HEK293 (cell line): ENCODE measurements around the gene GRK5.

Experiments used
- CTCF ChIA-PET: fragments of 350-600 bp; formaldehyde crosslinking; extraction: SDS; loops from one replicate; lab custom pipeline; 2021; ENCODE audit warnings: antibody characterized with exemption; lab: Yijun Ruan, JAX
- POLR2A ChIA-PET: fragments of 300-600 bp; formaldehyde crosslinking; extraction: SDS; loops from one replicate; lab custom pipeline; 2020; ENCODE audit warnings: antibody characterized with exemption, inconsistent platforms; lab: Yijun Ruan, JAX
- H3K27ac ChIP-seq: fragments of 200-500 bp; sonication (Bioruptor generic); 2 replicates; pipeline ENCODE4 v1.5.1; 2014; ENCODE audit warnings: low read depth, low read length, control low read depth, inconsistent platforms; ENCODE audit errors: extremely low read depth
- H3K36me3 ChIP-seq, 2 experiments: fragments of 200-500 bp in 1 of 2; sonication (Bioruptor generic) in 1 of 2; 1 replicate in 1 of 2; 2 replicates in 1 of 2; pipeline ENCODE4 v1.5.1; 2014 to 2017; ENCODE audit warnings: inconsistent platforms in 2 of 2, low read length in 2 of 2; ENCODE audit not compliant: control insufficient read depth in 2 of 2, insufficient read depth in 1 of 2
- H3K4me1 ChIP-seq: fragments of 200-500 bp; sonication (Bioruptor generic); 2 replicates; pipeline ENCODE4 v1.5.1; 2014; ENCODE audit warnings: mild to moderate bottlenecking, low read length, inconsistent platforms; ENCODE audit not compliant: control insufficient read depth, insufficient read depth
- H3K4me3 ChIP-seq: 2 replicates; pipeline ENCODE4 v1.5.1; 2011; ENCODE audit warnings: low read depth, mild to moderate bottlenecking, control low read depth, low read length, moderate library complexity
- H3K9me3 ChIP-seq: fragments of 200-500 bp; sonication (Bioruptor generic); 2 replicates; pipeline ENCODE4 v1.5.1; 2014; ENCODE audit warnings: low read depth, low read length, inconsistent platforms; ENCODE audit not compliant: control insufficient read depth, insufficient read depth
- KLF17 ChIP-seq: fragments of 450-650 bp; formaldehyde crosslinking; IDR thresholded peaks from 2 replicates; pipeline ENCODE4 v1.5.1; 2016; ENCODE audit warnings: missing biosample characterization, missing genetic modification characterization
- KLF8 ChIP-seq: fragments of 450-650 bp; formaldehyde crosslinking; IDR thresholded peaks from 2 replicates; pipeline ENCODE4 v1.5.1; 2016; ENCODE audit warnings: missing biosample characterization, missing genetic modification characterization
- MZF1 ChIP-seq: fragments of 450-650 bp; formaldehyde crosslinking; IDR thresholded peaks from 2 replicates; pipeline ENCODE4 v1.5.1; 2017; ENCODE audit warnings: missing biosample characterization, missing genetic modification characterization, borderline replicate concordance
- PRDM4 ChIP-seq: fragments of 450-650 bp; formaldehyde crosslinking; IDR thresholded peaks from 2 replicates; pipeline ENCODE4 v1.5.1; 2017; ENCODE audit warnings: missing biosample characterization, missing genetic modification characterization
- SP3 ChIP-seq: fragments of 450-650 bp; formaldehyde crosslinking; IDR thresholded peaks from 2 replicates; pipeline ENCODE4 v1.5.1; 2016; ENCODE audit warnings: missing biosample characterization, missing genetic modification characterization
- ZBTB6 ChIP-seq: fragments of 450-650 bp; formaldehyde crosslinking; IDR thresholded peaks from 2 replicates; pipeline ENCODE4 v1.5.1; 2017; ENCODE audit warnings: missing biosample characterization, missing genetic modification characterization
- ZNF10 ChIP-seq: fragments of 450-650 bp; formaldehyde crosslinking; IDR thresholded peaks from 2 replicates; pipeline ENCODE4 v1.5.1; 2017; ENCODE audit warnings: missing biosample characterization, missing genetic modification characterization
- ZNF140 ChIP-seq: fragments of 450-650 bp; formaldehyde crosslinking; IDR thresholded peaks from 2 replicates; pipeline ENCODE4 v1.5.1; 2016; ENCODE audit warnings: missing biosample characterization, missing genetic modification characterization
- ZNF169 ChIP-seq: fragments of 450-650 bp; formaldehyde crosslinking; IDR thresholded peaks from 2 replicates; pipeline ENCODE4 v1.5.1; 2016; ENCODE audit warnings: missing biosample characterization, missing genetic modification characterization
- ZNF248 ChIP-seq: fragments of 450-650 bp; formaldehyde crosslinking; IDR thresholded peaks from 2 replicates; pipeline ENCODE4 v1.5.1; 2017; ENCODE audit warnings: missing biosample characterization, missing genetic modification characterization
- ZNF449 ChIP-seq: fragments of 450-650 bp; formaldehyde crosslinking; IDR thresholded peaks from 2 replicates; pipeline ENCODE4 v1.5.1; 2017; ENCODE audit warnings: missing biosample characterization, mild to moderate bottlenecking, missing genetic modification characterization, moderate library complexity
- ZNF48 ChIP-seq: fragments of 450-650 bp; formaldehyde crosslinking; IDR thresholded peaks from 2 replicates; pipeline ENCODE4 v1.5.1; 2016; ENCODE audit warnings: missing biosample characterization, missing genetic modification characterization
- ZNF561 ChIP-seq: fragments of 450-650 bp; IDR thresholded peaks from 2 replicates; pipeline ENCODE4 v1.5.1; 2018; ENCODE audit warnings: missing biosample characterization, missing genetic modification characterization, borderline replicate concordance
- ZNF571 ChIP-seq: fragments of 450-650 bp; formaldehyde crosslinking; IDR thresholded peaks from 2 replicates; pipeline ENCODE4 v1.5.0; 2017; ENCODE audit warnings: missing biosample characterization, missing genetic modification characterization
- ZNF658 ChIP-seq: fragments of 450-650 bp; formaldehyde crosslinking; IDR thresholded peaks from 2 replicates; pipeline ENCODE4; 2016; ENCODE audit warnings: missing biosample characterization, missing genetic modification characterization
- ZNF768 ChIP-seq: fragments of 450-650 bp; formaldehyde crosslinking; IDR thresholded peaks from 2 replicates; pipeline ENCODE4 v1.5.1; 2018; ENCODE audit warnings: missing biosample characterization, mild to moderate bottlenecking, missing genetic modification characterization
- ZNF777 ChIP-seq: fragments of 450-650 bp; formaldehyde crosslinking; IDR thresholded peaks from 2 replicates; pipeline ENCODE4 v1.5.1; 2017; ENCODE audit warnings: missing biosample characterization, missing genetic modification characterization, borderline replicate concordance
- TF ChIP-seq, protein P1 (sequence below): fragments of 450-650 bp; formaldehyde crosslinking; optimal IDR thresholded peaks from 2 replicates; pipeline ENCODE3; 2016; ENCODE audit warnings: missing biosample characterization, mild to moderate bottlenecking, missing genetic modification characterization
- TF ChIP-seq, protein P2 (sequence below): fragments of 450-650 bp; formaldehyde crosslinking; IDR thresholded peaks from 2 replicates; pipeline ENCODE4 v1.5.1; 2017; ENCODE audit warnings: missing biosample characterization, missing genetic modification characterization

Gene GRK5

GRCh38 chr10:119323085-119324016 lies 116.0 kb downstream of the GRK5 start:
- TF ChIP-seq KLF17 (no peak), ZNF140 (no peak), ZNF571 (tag by site-specific recombination) (no peak), KLF8 (tag by site-specific recombination) (no peak), ZBTB6 (tag by site-specific recombination) (no peak), ZNF10 (tag by site-specific recombination) (no peak), PRDM4 (tag by site-specific recombination) (no peak), ZNF777 (tag by site-specific recombination) (no peak), ZNF561 (tag by site-specific recombination) (no peak), SP3 (tag by site-specific recombination) (no peak), ZNF169 (tag by site-specific recombination) (no peak), MZF1 (no peak), ZNF248 (tag by site-specific recombination) (no peak), ZNF658 (tag by site-specific recombination) (no peak)
- TF ChIP-seq, protein P1, sequence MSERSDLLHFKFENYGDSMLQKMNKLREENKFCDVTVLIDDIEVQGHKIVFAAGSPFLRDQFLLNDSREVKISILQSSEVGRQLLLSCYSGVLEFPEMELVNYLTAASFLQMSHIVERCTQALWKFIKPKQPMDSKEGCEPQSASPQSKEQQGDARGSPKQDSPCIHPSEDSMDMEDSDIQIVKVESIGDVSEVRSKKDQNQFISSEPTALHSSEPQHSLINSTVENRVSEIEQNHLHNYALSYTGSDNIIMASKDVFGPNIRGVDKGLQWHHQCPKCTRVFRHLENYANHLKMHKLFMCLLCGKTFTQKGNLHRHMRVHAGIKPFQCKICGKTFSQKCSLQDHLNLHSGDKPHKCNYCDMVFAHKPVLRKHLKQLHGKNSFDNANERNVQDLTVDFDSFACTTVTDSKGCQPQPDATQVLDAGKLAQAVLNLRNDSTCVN (tag by site-specific recombination): no peak
- TF ChIP-seq, protein P2, sequence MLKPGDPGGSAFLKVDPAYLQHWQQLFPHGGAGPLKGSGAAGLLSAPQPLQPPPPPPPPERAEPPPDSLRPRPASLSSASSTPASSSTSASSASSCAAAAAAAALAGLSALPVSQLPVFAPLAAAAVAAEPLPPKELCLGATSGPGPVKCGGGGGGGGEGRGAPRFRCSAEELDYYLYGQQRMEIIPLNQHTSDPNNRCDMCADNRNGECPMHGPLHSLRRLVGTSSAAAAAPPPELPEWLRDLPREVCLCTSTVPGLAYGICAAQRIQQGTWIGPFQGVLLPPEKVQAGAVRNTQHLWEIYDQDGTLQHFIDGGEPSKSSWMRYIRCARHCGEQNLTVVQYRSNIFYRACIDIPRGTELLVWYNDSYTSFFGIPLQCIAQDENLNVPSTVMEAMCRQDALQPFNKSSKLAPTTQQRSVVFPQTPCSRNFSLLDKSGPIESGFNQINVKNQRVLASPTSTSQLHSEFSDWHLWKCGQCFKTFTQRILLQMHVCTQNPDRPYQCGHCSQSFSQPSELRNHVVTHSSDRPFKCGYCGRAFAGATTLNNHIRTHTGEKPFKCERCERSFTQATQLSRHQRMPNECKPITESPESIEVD (tag by site-specific recombination): no peak
- POLR2A ChIA-PET: interaction anchor here (0.9 kb wide), 1 partner anchor 85 kb away, joined by 5 read pairs; no protein-coding TSS in a partner anchor
- CTCF ChIA-PET: interaction anchor here (1.0 to 1.3 kb wide), 2 partner anchors 12 to 134 kb away, joined by 3 to 6 read pairs; no protein-coding TSS in a partner anchor
- no peaks in the 10 kb centered on the region for H3K9me3 ChIP-seq
- no peaks in the 10 kb centered on the region for H3K36me3 ChIP-seq
- no peaks in the 10 kb centered on the region; the same call in 1 of the 2 replicates for H3K4me1 ChIP-seq
- no peak overlapping the region for H3K27ac ChIP-seq
- H3K4me3 ChIP-seq: no peak overlapping the region

- CTCF ChIA-PET: no interaction called here
- no peak overlapping the region for H3K27ac ChIP-seq
- TF ChIP-seq ZNF768 (tag by site-specific recombination) (no peak), ZNF449 (peak; percentile 48; the same call in 1 of the 2 replicates), ZNF48 (tag by site-specific recombination) (no peak)
Measured at GRCh38 chr10:119325131-119325530, 117.8 kb downstream of the GRK5 start.

More at GRCh38 chr10:119325131-119325530, 117.8 kb downstream of the GRK5 start:
- Histone ChIP-seq H3K4me1 (no peaks in the 10 kb centered on the region; the same call in 1 of the 2 replicates), H3K4me3 (no peak overlapping the region), H3K9me3 (no peaks in the 10 kb centered on the region), H3K36me3 (no peaks in the 10 kb centered on the region)
- POLR2A ChIA-PET: no interaction called here
